Measurements from ENCODE around the gene AMMECR1L. TPM values are rescaled to one million over a fixed set of nuclear protein-coding genes. Genes with fewer than 3 reads are reported as not detected.

The AMMECR1L gene
- total and polyA plus RNA-seq, 4 donors, result 1.5 to 8.0 (median 6.1) TPM

- peaks cover 6 to 16% (median 13%) of the 10 kb centered on the region in 4 donors for H3K4me1 ChIP-seq (ENCODE audit: control insufficient read depth in 4 of 4, insufficient read depth in 4 of 4, low read length in 3 of 4)
- no peak for DNase-seq (ENCODE audit: low spot score)
- no peaks in the 10 kb centered on the region for H3K27me3 ChIP-seq (ENCODE audit: control insufficient read depth in 4 of 4, insufficient read depth in 4 of 4, low read length in 3 of 4)
- TF ChIP-seq GABPA (IDR thresholded peaks at IDR 0.05 in 1 of 2, conservative IDR thresholded peaks at IDR 0.05 in 1 of 2) (no peak), TAF1 (conservative IDR thresholded peaks at IDR 0.05) (no peak), YY1 (IDR thresholded peaks at IDR 0.05) (peak; percentile 59), JUND (IDR thresholded peaks at IDR 0.05) (peak in 1 of 2 donors; percentile 42), ZBTB33 (IDR thresholded peaks at IDR 0.05) (no peak), NR2F2 (IDR thresholded peaks at IDR 0.05) (no peak), FOXA1 (IDR thresholded peaks at IDR 0.05) (no peak), ATF3 (IDR thresholded peaks at IDR 0.05) (peak; percentile 27), HNF4G (IDR thresholded peaks at IDR 0.05) (no peak), EGR1 (IDR thresholded peaks at IDR 0.05; ENCODE audit: low read depth in 2 of 2) (no peak), CTCF (IDR thresholded peaks at IDR 0.05; ENCODE audit: low read depth, low read length, missing input control) (no peak), HNF4A (conservative IDR thresholded peaks at IDR 0.05) (peak; percentile 68 to 80), RXRA (IDR thresholded peaks at IDR 0.05) (peak; percentile 56 to 83), REST (IDR thresholded peaks at IDR 0.05) (peak; percentile 26), MAX (IDR thresholded peaks at IDR 0.05) (no peak), SP1 (IDR thresholded peaks at IDR 0.05) (peak; percentile 43), RAD21 (IDR thresholded peaks at IDR 0.05) (no peak), FOXA2 (IDR thresholded peaks at IDR 0.05) (peak; percentile 28)
- no peaks in the 10 kb centered on the region for H3K9me3 ChIP-seq (ENCODE audit: control insufficient read depth in 4 of 4, low read length in 3 of 4)
- H3K27ac ChIP-seq (ENCODE audit: low read depth in 1 of 2, low read length in 2 of 2), result no peak overlapping the region
- no peaks in the 10 kb centered on the region for H3K36me3 ChIP-seq (ENCODE audit: control insufficient read depth in 4 of 4, insufficient read depth in 3 of 4, low read depth in 1 of 4, low read length in 3 of 4)
- H3K4me3 ChIP-seq (ENCODE audit: low read depth in 1 of 3, low read length in 3 of 3), result no peak overlapping the region
- WGBS, result 9% methylated on average over 1 of the region's 1 CpG
- H3K9ac ChIP-seq (ENCODE audit: low read depth in 1 of 2, low read length in 2 of 2), result no peak overlapping the region
Measured at GRCh38 chr2:127897531-127898211, 11.9 kb upstream of the AMMECR1L start.

Data from liver (tissue), 9 donors.